ENCODE results near the gene BCAS3. TPM values are rescaled to one million over a fixed set of nuclear protein-coding genes. Genes with fewer than 3 reads are reported as not detected.
A peak's percentile ranks its signal among the peaks of the same experiment; 100 is the strongest.

Gene BCAS3
- total RNA-seq, 1 donor from 2014 or later: 44.8 TPM

- H3K4me3 Mint-ChIP-seq (ENCODE audit: unreplicated experiment): no peak overlapping the region
- H3K27ac Mint-ChIP-seq (ENCODE audit: unreplicated experiment): no peak overlapping the region
- H3K4me1 Mint-ChIP-seq (ENCODE audit: low read depth, unreplicated experiment): peaks cover 9% of the 10 kb centered on the region
- peaks cover 6% of the 10 kb centered on the region for H3K36me3 Mint-ChIP-seq (ENCODE audit: unreplicated experiment)
- TF ChIP-seq CTCF (IDR thresholded peaks at IDR 0.05; ENCODE audit: partially characterized antibody, unreplicated experiment): no peak
- peaks cover 2% of the 10 kb centered on the region for H3K27me3 Mint-ChIP-seq (ENCODE audit: unreplicated experiment)
- no peaks in the 10 kb centered on the region for H3K9me3 Mint-ChIP-seq (ENCODE audit: unreplicated experiment)
- DNase-seq: no peak
These were observed 632.9 kb downstream of the BCAS3 start for GRCh38 chr17:61310590-61310989.

GRCh38 chr17:61312406-61313295, 635.0 kb downstream of the BCAS3 start:
- H3K27ac Mint-ChIP-seq (ENCODE audit: unreplicated experiment): no peak overlapping the region
- H3K4me1 Mint-ChIP-seq (ENCODE audit: low read depth, unreplicated experiment): peaks cover 9% of the 10 kb centered on the region
- peaks cover 6% of the 10 kb centered on the region for H3K36me3 Mint-ChIP-seq (ENCODE audit: unreplicated experiment)
- DNase-seq: no peak
- H3K9me3 Mint-ChIP-seq (ENCODE audit: unreplicated experiment): peaks cover 3% of the 10 kb centered on the region
- H3K27me3 Mint-ChIP-seq (ENCODE audit: unreplicated experiment): peaks cover 2% of the 10 kb centered on the region
- TF ChIP-seq CTCF (IDR thresholded peaks at IDR 0.05; ENCODE audit: partially characterized antibody, unreplicated experiment): no peak
- no peak overlapping the region for H3K4me3 Mint-ChIP-seq (ENCODE audit: unreplicated experiment)

GRCh38 chr17:61313461-61314326, 636.0 kb downstream of the BCAS3 start:
- DNase-seq: no peak

GRCh38 chr17:61314368-61315078, 636.9 kb downstream of the BCAS3 start:
- H3K4me1 Mint-ChIP-seq (ENCODE audit: low read depth, unreplicated experiment): peaks cover 21% of the 10 kb centered on the region
- no peak for TF ChIP-seq CTCF (IDR thresholded peaks at IDR 0.05; ENCODE audit: partially characterized antibody, unreplicated experiment)
- H3K36me3 Mint-ChIP-seq (ENCODE audit: unreplicated experiment): peaks cover 6% of the 10 kb centered on the region
- peaks cover 3% of the 10 kb centered on the region for H3K9me3 Mint-ChIP-seq (ENCODE audit: unreplicated experiment)
- peak overlapping the region; percentile 42 for H3K27ac Mint-ChIP-seq (ENCODE audit: unreplicated experiment)
- peaks cover 1% of the 10 kb centered on the region for H3K27me3 Mint-ChIP-seq (ENCODE audit: unreplicated experiment)
- H3K4me3 Mint-ChIP-seq (ENCODE audit: unreplicated experiment): no peak overlapping the region
- DNase-seq: no peak

More at GRCh38 chr17:61313461-61314326, 636.0 kb downstream of the BCAS3 start:
- H3K9me3 Mint-ChIP-seq (ENCODE audit: unreplicated experiment): peaks cover 3% of the 10 kb centered on the region
- peaks cover 2% of the 10 kb centered on the region for H3K27me3 Mint-ChIP-seq (ENCODE audit: unreplicated experiment)
- no peak for TF ChIP-seq CTCF (IDR thresholded peaks at IDR 0.05; ENCODE audit: partially characterized antibody, unreplicated experiment)
- H3K4me1 Mint-ChIP-seq (ENCODE audit: low read depth, unreplicated experiment): peaks cover 16% of the 10 kb centered on the region
- H3K27ac Mint-ChIP-seq (ENCODE audit: unreplicated experiment): no peak overlapping the region
- no peak overlapping the region for H3K4me3 Mint-ChIP-seq (ENCODE audit: unreplicated experiment)
- peaks cover 6% of the 10 kb centered on the region for H3K36me3 Mint-ChIP-seq (ENCODE audit: unreplicated experiment)

Measured in glutamatergic neuron (in vitro differentiated cells).